Measurements from ENCODE around the gene RERG. TPM values are rescaled to one million over a fixed set of nuclear protein-coding genes. Genes with fewer than 3 reads are reported as not detected.

Gene RERG
- not detected in 2 replicates for total RNA-seq

GRCh38 chr12:15220915-15221885 is at the start of gene RERG:
Gene RERG (minus strand): TSS chr12:15221417. CDS start chr12:15217489, 3,928 bp downstream.

Other genes with a start within 250 kb of the RERG start
- gene PDE6H, start 248.4 kb downstream of the RERG start, total RNA-seq = not detected in 2 replicates
- 0.17 and 0.32 TPM in 2 replicates for gene PTPRO, start 101.1 kb upstream of the RERG start, total RNA-seq

Data from bronchial smooth muscle cell (primary cell).